Glomerular visceral epithelial cell (primary cell): ENCODE results near the gene VSIG10L.
A peak's percentile ranks its signal among the peaks of the same experiment; 100 is the strongest.

ENCODE experiments used
- DNase-seq: peaks from one replicate; pipeline ENCODE4 v3.0.0-alpha.2; 2016; ENCODE audit errors: extremely low spot score

VSIG10L gene

DNA sequence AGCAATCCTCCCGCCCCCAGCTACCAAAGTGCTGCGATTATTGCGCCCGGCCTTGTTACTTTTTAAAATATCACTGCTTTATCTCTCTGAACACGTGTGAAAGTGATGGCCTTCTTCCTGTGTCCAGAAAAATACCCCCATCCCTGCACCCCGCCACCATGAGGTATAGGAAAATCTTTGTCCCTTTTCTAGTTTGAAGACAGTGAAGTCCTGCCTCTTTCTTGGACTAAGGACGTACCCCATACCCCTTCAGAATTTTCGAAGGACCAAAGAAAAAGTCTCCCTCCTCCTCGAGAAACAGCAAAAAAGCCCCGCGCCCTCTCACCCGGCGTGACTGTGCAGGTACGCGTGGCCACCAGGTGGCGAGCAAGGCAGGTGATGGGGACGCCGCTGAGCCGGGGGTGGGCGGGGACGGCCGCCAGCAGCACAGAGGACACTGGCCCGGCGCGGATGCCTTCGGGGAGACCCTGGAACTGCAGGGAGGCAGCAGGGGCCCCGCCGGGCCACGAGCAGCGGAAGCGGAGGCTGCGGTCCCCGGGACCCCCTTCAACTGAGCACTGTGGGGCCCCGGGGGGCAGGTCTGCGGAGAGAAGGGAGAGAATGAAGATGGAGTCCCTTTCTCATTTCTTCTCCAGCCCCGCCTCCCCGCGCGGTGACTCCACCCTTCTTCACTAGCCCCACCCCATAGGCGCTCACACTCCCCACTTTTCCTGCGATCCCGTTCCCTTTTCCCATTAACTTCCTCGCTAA, 3.2 kb downstream of the VSIG10L start:
- DNase-seq, result peak; percentile 79

DNA sequence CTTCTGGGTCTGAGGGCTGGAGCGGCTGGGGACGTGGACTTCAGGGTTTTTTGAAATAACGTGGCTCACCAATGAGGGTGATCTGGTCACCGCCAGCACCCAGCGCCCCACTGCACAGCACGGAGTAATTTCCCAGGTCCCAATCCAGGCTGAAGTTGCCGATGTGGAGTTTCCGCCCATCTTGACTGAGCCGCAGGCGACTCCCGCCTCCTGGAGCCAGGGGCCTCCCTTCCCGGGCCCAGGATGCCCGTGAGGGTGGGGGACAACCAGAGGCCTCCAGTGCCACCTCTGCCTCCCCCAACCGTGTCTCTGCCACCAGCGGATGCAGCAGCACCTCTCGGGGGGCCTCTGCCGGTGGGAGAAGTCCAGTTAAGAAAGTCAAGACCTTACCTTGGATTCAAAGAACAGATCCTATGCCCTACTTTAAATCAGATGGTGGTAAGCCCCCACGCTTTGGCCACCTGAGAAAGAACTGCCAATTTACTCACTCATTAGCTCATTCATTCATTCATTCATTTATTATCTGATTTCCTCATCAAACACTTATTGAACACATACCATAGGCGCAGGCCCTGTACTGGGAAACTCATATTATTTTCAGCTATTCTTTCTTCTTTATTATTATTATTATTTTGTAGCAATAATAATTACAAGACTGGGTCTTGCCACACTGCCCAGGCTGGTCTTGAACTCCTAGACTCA, 3.9 kb downstream of the VSIG10L start:
- DNase-seq, result no peak

DNA sequence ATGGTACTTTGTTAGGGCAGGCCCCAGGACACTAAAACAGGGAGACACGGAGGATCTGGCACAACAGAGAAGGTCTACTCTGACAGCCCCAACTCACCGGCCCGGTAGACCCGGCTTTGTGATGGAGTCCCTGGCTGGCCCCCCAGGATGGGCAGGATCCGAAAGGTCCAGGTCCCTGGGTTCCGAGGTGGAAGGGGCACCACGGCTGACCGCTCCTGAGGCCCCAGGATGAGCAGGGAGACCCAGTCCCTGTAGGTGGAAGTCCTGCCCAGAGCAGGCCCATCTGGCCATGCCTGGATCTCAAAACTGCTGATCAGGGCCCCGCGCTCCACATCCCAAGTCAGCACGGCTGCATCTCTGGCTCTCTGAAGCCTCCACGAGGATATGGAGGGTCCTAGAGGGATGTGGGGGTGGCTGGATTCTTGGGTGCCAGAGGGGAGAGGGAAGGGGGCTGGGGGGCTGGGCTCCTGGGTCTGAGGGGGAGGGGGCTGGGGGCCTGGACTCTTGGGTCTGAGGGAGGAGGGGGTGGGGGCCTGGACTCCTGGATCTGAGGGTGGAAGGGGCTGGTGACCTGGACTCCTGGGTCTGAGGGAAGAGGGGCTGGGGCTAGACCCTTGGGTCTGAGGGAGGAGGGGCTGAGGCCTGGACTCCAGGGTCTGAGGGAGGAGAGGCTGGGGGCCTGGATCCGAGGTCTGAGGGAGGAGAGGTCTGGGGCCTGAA, 4.6 kb downstream of the VSIG10L start:
- DNase-seq, result no peak

DNA sequence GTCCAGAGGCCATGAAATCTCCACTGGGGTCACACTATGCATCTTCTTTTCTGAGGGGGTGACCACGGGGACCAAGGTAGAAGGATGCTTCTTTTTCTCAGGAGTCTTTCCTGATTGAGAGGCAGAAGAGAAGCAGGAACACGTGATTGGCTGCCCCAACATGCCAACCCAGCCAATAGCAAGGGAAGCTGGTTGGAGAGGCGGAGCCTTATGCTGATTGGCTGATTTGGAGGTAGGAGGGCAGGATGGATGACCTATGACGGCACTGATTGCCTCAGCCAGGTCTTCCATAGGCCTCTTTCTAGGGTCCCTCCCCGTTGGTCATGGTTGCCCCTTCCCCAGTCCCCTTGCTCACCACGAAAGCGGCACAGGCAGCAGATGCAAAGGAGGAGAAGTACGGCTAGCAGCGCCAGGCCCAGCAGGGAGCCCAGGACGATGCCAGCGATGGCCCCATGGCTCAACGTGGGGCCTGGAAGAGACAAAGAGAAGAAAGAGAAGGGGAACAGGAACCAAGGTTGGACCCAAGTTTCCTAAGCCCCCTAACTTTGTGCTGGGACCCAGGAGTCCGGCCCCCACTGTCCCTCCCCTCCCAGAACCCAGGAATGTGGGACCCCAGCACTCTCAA, 8.0 kb downstream of the VSIG10L start:
- DNase-seq, result no peak

DNA sequence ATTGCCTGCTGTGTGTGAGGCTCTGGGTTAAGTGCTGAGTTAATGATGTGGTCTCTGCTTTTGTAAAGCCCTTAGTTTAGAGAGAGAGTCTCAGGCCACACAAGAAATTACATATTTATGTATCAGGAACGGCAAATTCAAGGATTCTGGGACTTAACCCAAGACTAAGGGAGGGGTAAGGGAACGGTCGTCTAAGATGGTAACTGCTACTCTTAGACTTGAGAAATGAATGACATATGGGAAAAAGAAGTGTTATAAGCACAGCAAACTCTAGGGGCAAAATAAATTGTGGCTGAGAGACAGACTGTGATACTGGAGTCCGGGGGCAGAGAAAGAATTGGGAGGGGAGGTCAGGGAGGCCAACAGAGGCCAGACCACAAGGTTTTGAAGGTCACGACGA, 10.2 kb downstream of the VSIG10L start:
- no peak for DNase-seq

DNA sequence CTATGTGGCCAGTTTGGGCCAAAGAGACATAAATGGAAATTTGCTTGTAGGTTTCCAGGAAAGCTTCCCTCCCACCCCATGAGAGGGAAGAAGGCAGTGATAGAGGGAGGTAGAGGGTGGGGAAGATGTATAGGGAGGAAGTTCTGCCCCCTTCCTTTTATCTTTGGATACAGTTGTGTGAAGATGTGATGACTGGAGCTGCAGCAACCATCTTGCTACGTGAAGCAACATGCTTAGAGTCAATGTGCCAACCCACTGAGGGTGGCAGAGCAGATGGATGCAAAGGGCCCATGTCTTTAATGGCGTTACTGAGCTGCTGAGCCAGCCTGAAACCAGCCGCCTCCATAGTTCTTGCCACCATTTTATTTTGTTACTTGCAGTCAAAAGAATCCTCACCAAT, 10.7 kb downstream of the VSIG10L start:
- no peak for DNase-seq

DNA sequence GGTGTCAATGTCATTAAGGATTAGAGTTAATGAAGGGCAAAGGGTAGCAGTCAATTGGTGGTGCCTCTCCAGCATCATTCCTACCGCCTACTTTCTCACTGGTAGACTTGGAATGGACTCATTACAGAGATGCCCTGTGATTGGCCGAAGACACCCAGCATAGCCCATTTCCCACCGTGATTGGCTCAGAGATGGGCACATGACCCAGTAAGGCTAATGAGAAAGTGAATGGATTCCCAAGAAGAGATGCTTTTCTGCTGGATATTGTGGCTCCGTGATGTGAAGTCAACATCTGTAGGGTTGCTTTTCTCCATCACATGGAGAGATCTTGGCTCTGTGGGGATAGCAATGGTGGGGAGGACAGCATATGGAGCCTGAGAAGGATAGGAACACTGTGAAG, 11.6 kb downstream of the VSIG10L start:
- DNase-seq, result no peak

DNA sequence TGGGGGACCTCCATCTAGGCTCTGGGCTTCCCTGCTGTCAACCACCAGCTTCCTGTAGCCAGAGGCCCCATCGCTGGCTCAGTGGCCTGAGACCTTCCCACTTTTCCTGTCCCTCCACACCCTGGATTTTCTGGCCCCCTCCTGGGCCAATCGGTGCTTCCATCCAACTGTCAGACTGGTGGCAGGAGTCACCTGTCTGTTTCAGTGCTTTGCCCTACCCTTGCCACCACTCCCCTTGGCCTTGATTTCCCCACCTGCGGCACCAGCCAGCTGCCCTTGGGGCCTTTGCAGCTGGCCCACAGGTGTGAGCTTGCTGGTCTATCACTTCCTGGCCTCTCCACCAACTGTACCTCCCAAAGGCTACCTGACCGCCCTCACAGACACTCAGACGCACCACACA, 12.5 kb downstream of the VSIG10L start:
- no peak for DNase-seq

DNA sequence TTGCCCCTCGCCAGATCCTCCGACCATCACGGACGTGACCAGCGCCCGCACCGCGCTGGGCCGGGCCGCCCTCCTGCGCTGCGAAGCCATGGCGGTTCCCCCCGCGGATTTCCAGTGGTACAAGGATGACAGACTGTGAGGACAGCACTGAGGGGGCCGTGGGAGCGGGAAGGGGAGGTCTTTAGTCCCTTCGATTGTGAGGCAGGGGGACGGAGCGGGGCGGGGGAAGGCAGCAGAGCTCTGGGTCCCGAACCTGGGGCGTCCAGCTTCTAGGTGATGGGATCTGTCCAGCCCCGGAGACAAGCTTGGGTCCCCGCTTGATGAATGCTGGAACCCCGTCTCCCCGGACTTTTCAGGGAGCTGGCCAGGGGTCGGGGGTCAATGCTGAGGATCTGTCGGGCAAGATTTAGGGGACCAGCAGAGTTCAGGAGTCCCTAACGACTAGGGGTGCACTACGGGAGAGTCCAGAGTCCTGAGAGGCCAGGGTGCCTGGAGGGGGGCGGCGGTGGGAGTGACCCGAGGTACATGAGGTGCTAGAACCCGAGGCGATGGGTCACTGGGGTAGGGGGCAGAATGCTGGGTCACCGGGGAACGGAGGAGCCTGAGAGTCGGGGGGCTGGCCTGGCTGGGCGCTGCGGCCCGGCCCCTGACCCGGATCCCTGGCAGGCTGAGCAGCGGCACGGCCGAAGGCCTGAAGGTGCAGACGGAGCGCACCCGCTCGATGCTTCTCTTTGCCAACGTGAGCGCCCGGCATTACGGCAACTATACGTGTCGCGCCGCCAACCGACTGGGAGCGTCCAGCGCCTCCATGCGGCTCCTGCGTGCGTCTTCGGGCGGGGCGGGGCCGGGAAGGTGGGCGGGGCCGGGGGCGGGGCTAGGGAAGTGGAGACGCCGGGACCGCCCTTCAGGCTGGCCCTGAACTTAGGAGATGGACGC, 14.6 kb downstream of the VSIG10L start:
- no peak for DNase-seq

DNA sequence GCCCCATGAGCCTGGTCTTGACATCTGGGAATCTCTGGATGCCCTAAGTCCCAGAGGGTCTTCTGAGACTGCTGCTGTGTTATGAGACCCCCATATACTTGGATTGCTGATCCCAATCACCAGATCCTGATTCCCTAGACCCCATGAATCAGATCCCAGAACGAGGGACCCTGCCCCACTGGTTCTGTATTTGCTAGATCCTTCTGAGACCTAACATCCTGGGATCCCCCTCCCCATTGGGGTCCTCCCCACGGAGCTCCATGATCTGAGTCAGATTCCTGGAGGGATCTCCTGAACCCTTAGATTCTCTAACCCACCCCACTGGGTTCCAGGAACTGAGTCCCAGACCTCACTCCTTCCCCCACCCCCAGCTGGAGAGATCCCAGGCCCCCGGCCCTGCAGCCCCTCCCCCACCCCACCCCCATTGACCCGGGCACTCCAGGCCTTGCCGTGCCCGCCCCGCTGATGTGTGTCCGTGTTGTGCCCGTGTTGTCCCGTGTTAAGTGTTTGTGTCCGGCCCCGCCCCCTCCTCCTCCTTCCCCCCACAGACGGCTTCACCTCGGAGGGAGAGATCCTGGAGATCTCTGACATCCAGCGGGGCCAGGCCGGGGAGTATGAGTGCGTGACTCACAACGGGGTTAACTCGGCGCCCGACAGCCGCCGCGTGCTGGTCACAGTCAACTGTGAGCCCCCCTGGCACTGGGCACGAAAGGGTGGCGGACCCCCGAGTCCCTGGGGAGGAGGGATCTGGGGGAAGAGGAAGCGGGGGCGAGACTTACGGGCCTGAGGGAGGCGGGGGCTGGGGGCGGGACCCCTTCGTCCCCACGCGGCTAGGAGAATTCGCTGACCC, 15.5 kb downstream of the VSIG10L start:
- no peak for DNase-seq

DNA sequence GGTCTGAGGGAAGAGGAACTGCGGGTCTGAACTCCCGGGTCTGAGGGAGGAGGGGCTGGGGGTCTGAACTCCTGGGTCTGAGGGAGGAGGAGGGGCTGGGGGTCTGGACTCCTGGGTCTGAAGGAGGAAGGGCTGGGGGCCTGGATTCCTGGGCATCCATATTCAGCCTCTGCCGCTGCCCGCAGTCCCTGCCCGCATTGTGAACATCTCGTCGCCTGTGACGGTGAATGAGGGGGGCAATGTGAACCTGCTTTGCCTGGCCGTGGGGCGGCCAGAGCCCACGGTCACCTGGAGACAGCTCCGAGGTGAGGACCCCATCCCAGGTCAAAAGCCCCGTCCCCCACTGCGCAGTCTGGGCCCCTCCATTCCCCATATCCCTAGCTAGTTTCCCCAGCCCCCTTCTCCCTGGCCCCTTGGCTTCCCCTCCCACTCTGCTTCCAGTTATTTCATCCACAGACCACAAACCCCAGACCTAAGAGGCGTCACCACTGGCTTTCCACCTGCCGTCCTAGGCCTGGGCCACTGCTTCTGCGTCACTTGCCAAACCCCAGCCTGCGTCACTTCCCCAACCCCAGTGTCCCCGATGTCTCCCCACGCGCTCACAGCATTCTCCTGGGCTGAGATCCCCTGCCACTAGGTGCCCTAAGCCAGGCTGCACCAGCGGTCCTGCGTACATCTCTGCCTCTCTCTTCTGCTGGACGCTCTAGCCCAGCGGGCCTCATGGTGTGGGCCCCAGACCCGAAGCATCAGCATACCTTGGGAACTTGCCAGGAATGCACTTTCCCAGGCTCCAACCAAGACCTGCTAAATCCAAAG, 16.6 kb downstream of the VSIG10L start:
- DNase-seq, result no peak

DNA sequence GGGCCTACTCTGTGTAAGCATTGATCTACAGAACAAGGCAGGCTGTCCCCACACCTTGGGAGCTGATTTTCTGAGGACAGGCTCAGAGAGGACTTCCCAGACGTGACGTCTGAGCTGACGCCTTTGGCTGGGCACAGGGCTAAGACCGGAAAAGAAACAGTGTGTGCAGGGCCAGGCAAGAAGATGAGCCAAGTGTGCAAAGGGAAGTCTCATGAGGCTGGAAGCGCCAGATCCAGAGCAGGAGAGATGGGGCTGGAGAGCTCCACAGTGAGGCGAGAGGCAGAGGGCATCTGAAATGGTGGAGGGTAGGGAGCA, 17.8 kb downstream of the VSIG10L start:
- DNase-seq, result no peak

DNA sequence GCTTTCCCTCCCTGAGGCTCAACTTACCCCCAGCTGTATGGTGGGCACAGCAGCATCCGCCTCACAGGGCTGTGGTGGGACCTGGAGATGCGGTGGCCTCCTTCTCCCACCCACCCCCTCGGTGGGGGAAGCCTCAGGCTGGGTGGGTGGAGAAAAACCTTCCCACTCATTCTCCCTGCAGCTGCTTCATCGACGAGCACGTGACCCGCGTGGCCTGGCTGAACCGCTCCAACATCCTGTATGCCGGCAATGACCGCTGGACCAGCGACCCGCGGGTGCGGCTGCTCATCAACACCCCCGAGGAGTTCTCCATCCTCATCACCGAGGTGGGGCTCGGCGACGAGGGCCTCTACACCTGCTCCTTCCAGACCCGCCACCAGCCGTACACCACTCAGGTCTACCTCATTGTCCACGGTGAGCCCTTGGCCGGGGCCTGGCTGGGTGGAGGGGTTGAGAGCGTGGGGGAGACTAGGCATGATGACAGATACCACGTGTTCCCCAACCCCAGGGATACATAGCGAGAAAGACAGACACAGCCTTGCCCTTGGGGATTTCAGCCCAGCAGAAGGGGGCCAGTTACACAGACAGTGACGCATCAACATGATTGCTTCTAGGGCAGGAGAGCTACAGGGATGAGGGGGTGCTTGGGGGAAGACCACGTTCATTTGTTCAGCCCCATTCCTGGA, 18.3 kb downstream of the VSIG10L start:
- DNase-seq, result no peak

DNA sequence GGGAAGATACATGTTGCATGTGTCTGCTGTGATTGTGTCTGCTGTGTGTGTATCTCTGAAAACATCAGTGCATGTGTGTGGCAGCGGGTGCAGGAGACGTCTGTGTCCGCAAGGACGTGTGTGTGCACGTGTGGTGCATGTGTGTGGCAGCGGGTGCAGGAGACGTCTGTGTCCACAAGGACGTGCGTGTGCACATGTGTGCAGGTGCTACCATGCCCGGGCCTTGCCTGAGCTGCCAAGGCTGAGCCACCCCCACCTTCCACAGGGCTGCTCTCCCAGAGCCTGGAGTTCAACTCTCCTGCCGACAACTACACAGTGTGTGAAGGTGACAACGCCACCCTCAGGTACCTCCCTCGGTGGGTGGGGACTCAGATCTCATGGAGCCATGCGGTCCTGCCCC, 20.1 kb downstream of the VSIG10L start:
- DNase-seq, result no peak

DNA sequence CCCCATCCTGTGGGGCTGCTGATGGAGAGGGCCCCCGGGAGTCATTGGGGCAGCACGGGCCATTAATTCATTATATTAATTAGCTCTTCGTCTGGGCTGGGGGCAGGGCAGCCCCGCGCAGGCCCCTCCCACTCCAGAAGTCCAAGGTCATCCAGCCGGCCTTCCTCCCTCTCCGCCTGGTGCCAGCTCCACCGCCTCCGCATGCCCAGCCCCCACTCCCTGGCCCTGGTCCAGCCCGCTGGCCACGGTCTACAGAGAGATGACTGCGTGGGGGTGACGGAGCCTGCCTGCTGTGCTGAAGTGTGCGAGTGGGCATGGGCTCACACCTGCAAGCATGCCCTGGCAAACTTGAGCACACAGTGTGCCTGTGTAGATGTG, 21.7 kb downstream of the VSIG10L start:
- DNase-seq, result no peak

DNA sequence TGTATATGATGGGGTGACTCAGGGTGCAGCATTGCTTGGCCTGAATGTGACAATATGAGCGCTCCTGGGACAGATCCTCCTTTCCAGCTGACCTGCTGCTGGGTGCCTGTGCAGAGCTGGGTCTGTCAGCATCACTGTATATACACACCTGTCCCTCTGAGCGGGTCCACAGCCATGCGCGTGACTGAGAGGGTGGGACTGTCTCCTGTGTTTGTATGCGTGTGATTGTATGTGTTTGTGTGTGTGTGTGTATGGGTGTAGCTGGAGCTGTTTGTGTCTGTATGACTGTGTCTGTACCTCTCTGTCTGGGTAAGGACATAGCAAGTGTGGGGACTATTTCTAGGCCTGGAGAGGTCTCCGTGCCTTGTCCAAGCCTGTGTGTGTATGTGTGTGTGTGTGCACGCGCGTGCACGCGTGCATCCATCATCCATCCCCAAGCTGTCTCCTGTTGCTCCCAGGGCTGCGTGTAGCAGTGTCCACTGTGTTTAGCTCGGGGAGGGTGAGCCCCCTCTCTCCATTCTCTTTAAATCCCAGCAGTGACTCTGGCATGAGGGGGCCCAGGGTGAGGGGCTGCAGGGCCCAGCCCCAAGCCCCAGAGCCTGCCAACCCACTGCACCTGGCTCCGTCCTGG, 22.2 kb downstream of the VSIG10L start:
- no peak for DNase-seq

DNA sequence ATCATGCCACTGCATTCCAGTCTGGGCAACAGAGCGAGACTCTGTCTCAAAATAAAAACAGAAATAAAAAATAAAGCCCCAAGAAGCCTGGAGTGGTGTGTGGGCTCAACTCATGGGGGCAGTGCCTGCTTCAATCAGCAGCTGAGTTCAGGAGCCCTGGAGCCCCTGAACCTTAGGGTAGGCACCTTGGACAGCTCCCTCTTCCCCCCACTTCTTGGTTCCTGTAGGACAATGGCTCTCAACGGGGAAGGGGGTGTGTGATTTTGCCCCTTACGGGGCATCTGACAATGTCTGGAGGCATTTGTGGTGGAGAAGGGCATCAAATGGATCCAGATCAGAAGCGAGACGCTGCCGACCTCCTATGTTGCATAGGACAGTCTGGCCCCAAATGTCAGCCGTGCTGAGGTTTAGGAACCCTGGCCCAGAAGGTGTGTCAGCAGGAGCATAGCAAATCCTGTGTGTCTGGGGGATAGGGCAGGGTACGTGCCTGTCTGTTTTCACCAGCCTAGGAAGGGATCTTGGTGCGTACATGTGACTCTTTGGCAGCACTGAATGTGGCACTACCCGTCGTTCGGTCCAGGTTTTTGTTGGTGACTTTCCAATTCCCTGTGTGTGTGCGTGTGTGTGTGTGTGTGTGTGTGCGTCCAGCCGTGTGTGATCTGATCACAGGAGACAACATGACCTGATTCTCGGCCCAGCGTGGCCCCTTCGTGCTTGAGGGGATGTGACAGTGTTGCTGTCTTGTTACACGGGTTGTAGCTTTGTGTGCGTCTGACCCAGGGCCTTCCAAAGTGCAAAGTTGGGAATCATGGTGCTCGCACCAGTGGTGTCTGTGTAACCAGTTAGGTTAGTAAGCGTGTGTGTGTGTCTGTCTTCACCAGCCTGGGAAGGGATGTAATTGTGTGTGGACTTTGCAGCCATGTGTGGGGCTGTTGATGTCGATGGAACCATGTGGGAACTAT, 23.0 kb downstream of the VSIG10L start:
- DNase-seq, result no peak

DNA sequence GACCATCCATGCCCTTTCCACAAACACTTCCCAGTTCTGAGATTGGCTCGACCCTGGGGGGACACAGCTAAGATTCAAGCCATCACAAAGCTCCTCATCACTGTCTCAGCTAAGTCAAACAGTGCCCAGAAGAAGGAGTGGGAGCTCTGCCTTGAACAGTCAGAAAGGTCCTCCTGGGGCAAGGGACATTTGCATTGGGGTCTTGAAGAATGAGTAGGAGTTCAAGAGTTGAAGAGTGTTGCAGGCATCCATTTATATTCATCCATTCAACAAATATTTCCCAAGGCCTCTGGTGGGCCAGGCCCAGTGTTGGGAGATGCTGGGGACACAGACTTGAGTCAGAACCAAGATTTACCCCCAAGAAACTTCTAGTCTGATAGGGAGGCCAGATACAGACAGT, 24.0 kb downstream of the VSIG10L start:
- DNase-seq, result no peak
